SU-DHL-6 (cell line): Measurements from ENCODE around the gene NEXMIF.

Source experiments
- H2AFZ ChIP-seq: fragments of 200-600 bp; sonication (generic); 2 replicates; pipeline ENCODE4 v1.6.1; 2014; ENCODE audit warnings: low read depth, mild to moderate bottlenecking, moderate library complexity, mixed read lengths, antibody characterized with exemption, low read length; ENCODE audit not compliant: severe bottlenecking
- H3F3A ChIP-seq: fragments of 200-600 bp; shearing (Covaris generic); 2 replicates; pipeline ENCODE4 v1.6.0; 2016; ENCODE audit warnings: antibody characterized with exemption, mild to moderate bottlenecking; ENCODE audit not compliant: insufficient read depth
- H3K27ac ChIP-seq: fragments of 200-600 bp; sonication (generic); 2 replicates; pipeline ENCODE4 v1.5.1; 2016; ENCODE audit warnings: low read depth, mild to moderate bottlenecking, low read length, moderate library complexity, mixed read lengths
- H3K27me3 ChIP-seq: fragments of 200-600 bp; sonication (generic), shearing (Covaris generic); 2 replicates; pipeline ENCODE4 v1.6.0; 2014; ENCODE audit warnings: mild to moderate bottlenecking, low read length
- H3K36me3 ChIP-seq: fragments of 200-600 bp; sonication (generic); 2 replicates; pipeline ENCODE4 v1.6.1; 2014; ENCODE audit warnings: mild to moderate bottlenecking, low read length, mixed read lengths
- H3K4me2 ChIP-seq: fragments of 300-600, 200-600 bp; shearing (Covaris generic), sonication (generic); 2 replicates; pipeline ENCODE4 v1.6.0; 2014; ENCODE audit warnings: low read length, low read depth, mild to moderate bottlenecking; ENCODE audit not compliant: poor library complexity, severe bottlenecking
- H3K4me3 ChIP-seq: fragments of 200-600 bp; sonication (generic); 2 replicates; pipeline ENCODE4 v1.5.1; 2014; ENCODE audit warnings: antibody characterized with exemption, low read length, mild to moderate bottlenecking, mixed read lengths; ENCODE audit not compliant: insufficient read depth, poor library complexity, severe bottlenecking
- H3K79me2 ChIP-seq: fragments of 200-600 bp; sonication (generic); 2 replicates; pipeline ENCODE4 v1.6.1; 2014; ENCODE audit warnings: mild to moderate bottlenecking, low read length, moderate library complexity; ENCODE audit not compliant: insufficient read depth
- H3K9ac ChIP-seq: fragments of 200-600 bp; sonication (generic); 2 replicates; pipeline ENCODE4 v1.7.0; 2014; ENCODE audit warnings: mild to moderate bottlenecking, low read length
- H3K9me2 ChIP-seq: fragments of 200-600 bp; sonication (generic); replicated peaks from 2 replicates; pipeline ENCODE4 v1.6.1; 2014; ENCODE audit warnings: low read length; ENCODE audit not compliant: insufficient read depth
- H3K9me3 ChIP-seq: fragments of 200-600 bp; sonication (generic); 2 replicates; pipeline ENCODE4 v1.6.1; 2014; ENCODE audit warnings: low read length, mixed read lengths; ENCODE audit not compliant: insufficient read depth
- H4K20me1 ChIP-seq: fragments of 200-600 bp; sonication (generic); 2 replicates; pipeline ENCODE4 v1.6.1; 2014; ENCODE audit warnings: low read depth, mild to moderate bottlenecking, antibody characterized with exemption, low read length, moderate library complexity, mixed read lengths
- CTCF ChIP-seq: fragments of 200-600 bp; sonication (generic); IDR thresholded peaks from one replicate; pipeline ENCODE4 v1.5.1; 2017; ENCODE audit warnings: antibody characterized with exemption, mild to moderate bottlenecking, low read length, moderate library complexity; ENCODE audit not compliant: insufficient read depth, poor library complexity, severe bottlenecking
- EZH2phosphoT487 ChIP-seq: fragments of 200-600 bp; sonication (generic), shearing (Covaris generic); conservative IDR thresholded peaks from 2 replicates; pipeline ENCODE4 v1.6.1; 2018; ENCODE audit warnings: mild to moderate bottlenecking, antibody characterized with exemption, low read length, moderate library complexity, mixed read lengths

Gene NEXMIF

GRCh38 chrX:74684466-74684865, 240.8 kb downstream of the NEXMIF start:
- no peaks in the 10 kb centered on the region for H3K27me3 ChIP-seq
- no peaks in the 10 kb centered on the region for H3K9me3 ChIP-seq
- H3K27ac ChIP-seq, result no peak overlapping the region
- no peak overlapping the region for H3K4me2 ChIP-seq
- H3K36me3 ChIP-seq, result no peaks in the 10 kb centered on the region
- no peaks in the 10 kb centered on the region for H3F3A ChIP-seq
- no peak overlapping the region for H3K9ac ChIP-seq
- H3K4me3 ChIP-seq, result no peak overlapping the region
- H3K79me2 ChIP-seq, result no peaks in the 10 kb centered on the region
- no peak overlapping the region for H2AFZ ChIP-seq
- TF ChIP-seq CTCF (no peak), EZH2phosphoT487 (no peak)
- no peaks in the 10 kb centered on the region for H3K9me2 ChIP-seq
- H4K20me1 ChIP-seq, result no peaks in the 10 kb centered on the region
